PFSK-1 (cell line): Measurements from ENCODE around the gene YTHDF1.

Experiments used
- FOXP2 ChIP-seq: optimal IDR thresholded peaks from 2 replicates; pipeline ENCODE3; 2011; ENCODE audit warnings: borderline replicate concordance, control low read depth, inconsistent platforms; ENCODE audit not compliant: insufficient read depth; ENCODE audit errors: extremely low read length, extremely low read depth
- POLR2AphosphoS5 ChIP-seq: IDR thresholded peaks from 2 replicates; pipeline ENCODE4 v1.6.1; 2012; ENCODE audit warnings: low read depth, mild to moderate bottlenecking, control low read depth, low read length, moderate library complexity
- SIN3A ChIP-seq: IDR thresholded peaks from 2 replicates; pipeline ENCODE4 v1.6.1; 2012; ENCODE audit warnings: mild to moderate bottlenecking, low read length, moderate library complexity, borderline replicate concordance; ENCODE audit not compliant: insufficient read depth
- TAF1 ChIP-seq: IDR thresholded peaks from 2 replicates; pipeline ENCODE4 v1.6.1; 2012; ENCODE audit warnings: low read length, control low read depth, borderline replicate concordance; ENCODE audit not compliant: insufficient read depth
- TF ChIP-seq, protein P1 (sequence below), 2 experiments: IDR thresholded peaks; 2 replicates each; pipeline versions ENCODE4 v1.6.1 to v1.8.0; 2011 to 2012; ENCODE audit warnings: low read depth in 2 of 2, low read length in 2 of 2, control low read depth in 1 of 2, inconsistent platforms in 1 of 2, mild to moderate bottlenecking in 1 of 2, moderate library complexity in 1 of 2; ENCODE audit not compliant: insufficient read depth in 1 of 2

The YTHDF1 gene

DNA sequence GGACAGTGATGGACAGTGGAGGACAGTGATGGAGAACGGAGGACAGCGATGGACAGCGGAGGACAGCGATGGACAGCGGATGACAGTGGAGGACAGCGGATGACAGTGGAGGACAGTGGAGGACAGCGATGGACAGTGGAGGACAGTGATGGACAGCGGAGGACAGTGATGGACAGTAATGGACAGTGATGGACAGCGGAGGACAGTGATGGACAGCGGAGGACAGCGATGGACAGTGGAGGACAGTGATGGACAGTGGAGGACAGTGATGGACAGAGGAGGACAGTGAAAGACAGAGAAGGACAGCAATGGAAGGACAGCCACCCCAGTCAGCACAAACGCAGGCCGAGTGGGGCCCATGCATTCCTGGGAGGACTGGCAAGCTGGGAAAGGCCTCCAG is 41.7 kb upstream of the YTHDF1 start:
- TF ChIP-seq POLR2AphosphoS5 (no peak), SIN3A (no peak), TAF1 (no peak)
- TF ChIP-seq, protein P1, sequence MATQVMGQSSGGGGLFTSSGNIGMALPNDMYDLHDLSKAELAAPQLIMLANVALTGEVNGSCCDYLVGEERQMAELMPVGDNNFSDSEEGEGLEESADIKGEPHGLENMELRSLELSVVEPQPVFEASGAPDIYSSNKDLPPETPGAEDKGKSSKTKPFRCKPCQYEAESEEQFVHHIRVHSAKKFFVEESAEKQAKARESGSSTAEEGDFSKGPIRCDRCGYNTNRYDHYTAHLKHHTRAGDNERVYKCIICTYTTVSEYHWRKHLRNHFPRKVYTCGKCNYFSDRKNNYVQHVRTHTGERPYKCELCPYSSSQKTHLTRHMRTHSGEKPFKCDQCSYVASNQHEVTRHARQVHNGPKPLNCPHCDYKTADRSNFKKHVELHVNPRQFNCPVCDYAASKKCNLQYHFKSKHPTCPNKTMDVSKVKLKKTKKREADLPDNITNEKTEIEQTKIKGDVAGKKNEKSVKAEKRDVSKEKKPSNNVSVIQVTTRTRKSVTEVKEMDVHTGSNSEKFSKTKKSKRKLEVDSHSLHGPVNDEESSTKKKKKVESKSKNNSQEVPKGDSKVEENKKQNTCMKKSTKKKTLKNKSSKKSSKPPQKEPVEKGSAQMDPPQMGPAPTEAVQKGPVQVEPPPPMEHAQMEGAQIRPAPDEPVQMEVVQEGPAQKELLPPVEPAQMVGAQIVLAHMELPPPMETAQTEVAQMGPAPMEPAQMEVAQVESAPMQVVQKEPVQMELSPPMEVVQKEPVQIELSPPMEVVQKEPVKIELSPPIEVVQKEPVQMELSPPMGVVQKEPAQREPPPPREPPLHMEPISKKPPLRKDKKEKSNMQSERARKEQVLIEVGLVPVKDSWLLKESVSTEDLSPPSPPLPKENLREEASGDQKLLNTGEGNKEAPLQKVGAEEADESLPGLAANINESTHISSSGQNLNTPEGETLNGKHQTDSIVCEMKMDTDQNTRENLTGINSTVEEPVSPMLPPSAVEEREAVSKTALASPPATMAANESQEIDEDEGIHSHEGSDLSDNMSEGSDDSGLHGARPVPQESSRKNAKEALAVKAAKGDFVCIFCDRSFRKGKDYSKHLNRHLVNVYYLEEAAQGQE (IDR thresholded peaks at IDR 0.05; ENCODE audit: insufficient read depth in 1 of 2, low read depth in 2 of 2, low read length in 2 of 2): no peak

DNA sequence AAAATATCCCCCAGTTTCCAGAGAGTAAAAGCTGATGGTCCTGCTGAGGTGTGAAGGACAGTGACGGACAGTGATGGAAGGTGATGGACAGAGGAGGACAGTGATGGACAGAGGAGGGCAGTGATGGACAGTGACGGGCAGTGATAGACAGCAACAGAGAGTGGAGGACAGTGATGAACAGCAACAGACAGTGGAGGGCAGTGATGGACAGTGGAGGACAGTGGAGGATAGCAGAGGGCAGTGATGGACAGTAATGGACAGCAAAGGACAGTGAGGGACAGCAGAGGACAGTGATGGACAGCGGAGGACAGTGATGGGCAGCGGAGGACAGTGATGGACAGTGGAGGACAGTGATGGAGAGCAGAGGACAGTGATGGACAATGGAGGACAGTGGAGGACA is 41.0 kb upstream of the YTHDF1 start:
- TF ChIP-seq SIN3A (no peak), FOXP2 (no peak), POLR2AphosphoS5 (no peak), TAF1 (no peak)
- TF ChIP-seq, protein P1 (IDR thresholded peaks at IDR 0.05; ENCODE audit: insufficient read depth in 1 of 2, low read depth in 2 of 2, low read length in 2 of 2): no peak

DNA sequence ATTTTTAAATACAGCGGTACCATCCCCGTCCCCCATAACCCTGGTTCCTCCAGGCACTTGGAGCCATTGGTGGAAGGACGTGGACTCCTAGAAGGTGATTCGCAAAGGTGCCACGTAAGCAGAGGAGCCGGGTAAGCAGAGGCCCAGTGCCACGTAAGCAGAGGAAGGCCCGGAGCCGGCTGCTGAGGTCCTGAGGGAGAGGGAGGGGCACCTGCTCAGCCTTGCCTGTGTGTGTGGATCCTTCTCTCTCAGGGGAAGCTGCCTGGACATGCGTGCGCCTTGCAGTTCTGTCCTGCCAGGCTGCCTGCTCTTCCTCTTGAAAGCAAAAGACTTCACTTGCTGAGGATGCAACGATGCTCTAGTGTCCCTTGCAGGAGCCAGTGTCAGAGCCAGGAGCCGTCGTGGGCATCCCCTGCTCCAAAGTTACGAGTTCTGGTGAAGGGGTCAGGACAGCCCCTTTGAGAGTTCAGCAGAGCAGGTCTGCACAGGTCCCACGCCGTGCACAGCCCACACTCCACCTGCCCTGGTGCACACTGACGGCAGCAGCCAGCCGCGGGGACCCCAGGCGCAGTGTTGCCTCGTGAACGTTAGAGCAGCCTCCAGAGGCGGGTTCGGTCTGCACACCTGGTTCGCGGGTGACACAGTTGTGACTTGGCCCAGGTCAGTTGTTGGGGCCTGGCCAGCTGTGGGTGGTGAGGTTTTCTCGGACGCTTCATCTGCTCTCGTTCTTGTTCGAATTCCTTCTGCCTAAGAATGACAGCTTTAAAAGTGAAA is 40.2 kb upstream of the YTHDF1 start:
- TF ChIP-seq FOXP2 (no peak), SIN3A (no peak), POLR2AphosphoS5 (no peak), TAF1 (no peak)
- TF ChIP-seq, protein P1 (IDR thresholded peaks at IDR 0.05; ENCODE audit: insufficient read depth in 1 of 2, low read depth in 2 of 2, low read length in 2 of 2): no peak

DNA sequence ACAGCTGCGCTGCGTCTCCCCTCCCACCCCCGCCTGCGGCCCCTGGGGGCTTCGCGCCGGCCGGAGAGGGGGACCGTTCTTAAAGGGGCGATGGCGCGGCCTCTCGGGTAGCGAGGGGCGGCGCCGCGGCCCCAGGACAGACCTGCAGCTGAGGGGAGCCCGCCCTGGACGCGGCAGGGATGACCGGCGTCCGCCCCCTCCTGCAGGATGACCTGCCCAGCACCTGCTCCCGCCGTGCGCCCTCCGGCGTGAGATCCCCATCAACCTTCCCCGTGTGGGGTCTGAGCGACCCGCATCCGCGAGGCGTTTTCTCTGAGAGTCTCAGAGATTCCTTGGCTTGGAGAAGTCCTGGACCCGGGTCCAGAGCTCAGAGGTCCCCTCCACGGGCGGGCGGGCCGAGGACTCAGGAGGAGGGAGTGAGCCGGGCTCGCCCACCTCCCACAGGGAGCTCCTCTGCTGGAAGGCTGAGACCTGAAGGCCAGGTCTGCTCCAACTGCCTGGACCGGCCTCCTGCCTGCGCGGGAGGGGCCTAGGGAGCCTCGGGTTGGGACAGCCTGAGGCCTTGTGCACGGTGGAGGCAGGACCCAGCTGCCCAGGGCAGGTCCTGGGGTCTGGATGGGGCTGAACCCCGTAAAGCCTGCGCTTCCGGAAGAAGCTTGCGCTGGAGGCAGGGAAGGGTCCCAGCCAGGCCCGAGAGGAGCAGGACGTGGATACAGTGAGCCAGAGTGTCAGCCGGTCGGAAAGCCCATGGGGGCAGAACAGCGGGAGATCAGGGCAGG is 38.9 kb upstream of the YTHDF1 start:
- no peak for TF ChIP-seq POLR2AphosphoS5
- no peak for TF ChIP-seq FOXP2
- TF ChIP-seq, protein P1 (IDR thresholded peaks at IDR 0.05; ENCODE audit: insufficient read depth in 1 of 2, low read depth in 2 of 2, low read length in 2 of 2): no peak
- TF ChIP-seq TAF1: no peak
- no peak for TF ChIP-seq SIN3A
